Measurements from ENCODE around the gene OR4D9.

- TF ChIP-seq RAD21 (IDR thresholded peaks at IDR 0.05; ENCODE audit: low read length) (no peak), REST (IDR thresholded peaks at IDR 0.05; ENCODE audit: low read depth, low read length) (no peak)
These were observed 23.3 kb downstream of the OR4D9 start for GRCh38 chr11:59534676-59535075.
